A549 treated with AZD9567 at 1 μM for 4 hours (cell line): ENCODE data around the gene IFNL2. TPM values are rescaled to one million over a fixed set of nuclear protein-coding genes. Genes with fewer than 3 reads are reported as not detected.

Experiments
- total RNA-seq: library from RNA; stranded (reverse); fragments of 200-300 nt; extraction: Qiagen RNA extraction; gene quantifications from 5 replicates; pipeline ENCODE4 v1.2.3, GENCODE V29; 2022; ENCODE audit not compliant: insufficient read depth

Gene IFNL2
- total RNA-seq = not detected in 5 replicates

GRCh38 chr19:39268085-39268484 is at the start of gene IFNL2:
Gene IFNL2 (plus strand): TSS chr19:39268396. CDS start chr19:39268569, 173 bp downstream.

GRCh38 chr19:39244410-39245100 is 23.6 kb upstream of the IFNL2 start, which contains the start of gene IFNL3:
Gene IFNL3 (minus strand): TSS chr19:39245006. CDS start chr19:39244967, 39 bp downstream.

DNA sequence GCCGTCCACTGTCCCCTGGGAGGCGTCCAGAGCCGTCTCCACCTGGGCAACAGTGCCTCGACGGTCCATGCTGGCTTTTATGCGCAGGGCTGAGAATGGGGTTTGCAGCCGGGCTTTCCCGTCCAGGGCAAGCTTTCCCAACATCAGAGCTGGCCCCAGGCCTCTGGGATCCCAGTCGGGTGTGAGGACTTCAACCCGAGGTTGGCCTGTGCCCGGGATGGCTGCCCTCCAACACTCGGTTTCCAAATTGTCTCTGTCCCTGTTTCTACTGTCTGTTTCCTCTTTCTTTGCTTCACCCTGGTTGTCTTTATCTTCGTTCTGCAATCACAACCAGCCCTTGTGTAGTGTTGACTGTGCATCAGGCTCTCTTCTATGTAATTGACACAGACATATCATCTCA is 19.4 kb upstream of the IFNL2 start, which contains the start of gene IFNL4:
TSS of gene IFNL4 (minus strand) at position 51 of the 400 bp plus-strand sequence.

DNA sequence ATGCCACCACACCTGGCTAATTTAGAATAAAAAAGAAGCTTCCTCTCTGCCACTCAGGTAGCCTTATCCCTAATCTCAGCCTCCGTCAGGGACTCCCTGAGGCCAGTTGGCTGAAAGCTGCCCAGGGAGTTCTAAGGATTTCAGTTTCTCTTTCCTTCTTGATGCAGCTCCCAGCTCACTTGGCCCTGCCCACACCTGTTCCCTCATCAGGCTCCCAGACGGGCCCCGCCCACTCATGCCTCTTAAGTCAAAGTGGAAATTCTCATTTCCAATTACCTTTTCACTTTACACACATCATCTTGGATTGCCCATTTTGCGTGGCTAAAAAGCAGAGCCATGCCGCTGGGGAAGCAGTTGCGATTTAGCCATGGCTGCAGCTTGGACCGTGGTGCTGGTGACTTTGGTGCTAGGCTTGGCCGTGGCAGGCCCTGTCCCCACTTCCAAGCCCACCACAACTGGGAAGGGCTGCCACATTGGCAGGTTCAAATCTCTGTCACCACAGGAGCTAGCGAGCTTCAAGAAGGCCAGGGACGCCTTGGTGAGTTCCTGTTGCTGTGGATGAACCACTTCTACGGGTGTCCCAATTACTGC is 28.0 kb downstream of the IFNL2 start, which contains the start of gene IFNL1:
TSS of gene IFNL1 (plus strand) at position 353 of the 591 bp plus-strand sequence. CDS start at position 368, 15 bp downstream.

Other genes starting within 250 kb of the IFNL2 start
- gene FBXO27, start 235.8 kb upstream of the IFNL2 start, total RNA-seq = 3.0 to 6.9 TPM (median 3.8 TPM) in 5 replicates
- 0.03 to 0.07 TPM (median 0.05 TPM) in 3 of 5 replicates, not detected in the others for gene ACP7, start 184.0 kb upstream of the IFNL2 start, total RNA-seq
- 88.0 to 108 TPM (median 104 TPM) in 5 replicates for gene PAK4, start 142.6 kb upstream of the IFNL2 start, total RNA-seq
- 1.3 to 2.1 TPM (median 1.4 TPM) in 5 replicates for gene NCCRP1, start 71.4 kb upstream of the IFNL2 start, total RNA-seq
- not detected in 5 replicates for gene SYCN, start 64.1 kb upstream of the IFNL2 start, total RNA-seq
- gene IFNL3, start 23.4 kb upstream of the IFNL2 start, total RNA-seq = not detected in 5 replicates
- 0.06 TPM in 1 of 5 replicates, not detected in the others for gene IFNL4, start 19.5 kb upstream of the IFNL2 start, total RNA-seq
- gene IFNL1, start 28.0 kb downstream of the IFNL2 start, total RNA-seq = 0.13 to 0.16 TPM in 2 of 5 replicates, not detected in the others
- gene LRFN1, start 52.5 kb downstream of the IFNL2 start, total RNA-seq = 5.9 to 10.7 TPM (median 8.9 TPM) in 5 replicates
- 0.45 to 0.82 TPM (median 0.62 TPM) in 3 of 5 replicates, not detected in the others for gene GMFG, start 67.6 kb downstream of the IFNL2 start, total RNA-seq
- gene SAMD4B, start 74.0 kb downstream of the IFNL2 start, total RNA-seq = 115 to 174 TPM (median 166 TPM) in 5 replicates
- gene PAF1, start 122.7 kb downstream of the IFNL2 start, total RNA-seq = 72.0 to 80.3 TPM (median 72.6 TPM) in 5 replicates
- gene MED29, start 123.0 kb downstream of the IFNL2 start, total RNA-seq = 73.8 to 80.0 TPM (median 75.8 TPM) in 5 replicates
- gene ZFP36, start 138.5 kb downstream of the IFNL2 start, total RNA-seq = 166 to 245 TPM (median 209 TPM) in 5 replicates
- gene PLEKHG2, start 144.3 kb downstream of the IFNL2 start, total RNA-seq = 49.0 to 86.4 TPM (median 78.5 TPM) in 5 replicates
- gene RPS16, start 167.6 kb downstream of the IFNL2 start, total RNA-seq = 5,938 to 7,845 TPM (median 7,337 TPM) in 5 replicates
- gene SUPT5H, start 177.2 kb downstream of the IFNL2 start, total RNA-seq = 143 to 205 TPM (median 186 TPM) in 5 replicates
- 179 to 235 TPM (median 217 TPM) in 5 replicates for gene TIMM50, start 212.4 kb downstream of the IFNL2 start, total RNA-seq
- 3.6 to 11.6 TPM (median 10.2 TPM) in 5 replicates for gene DLL3, start 230.6 kb downstream of the IFNL2 start, total RNA-seq
- gene SELENOV, start 246.7 kb downstream of the IFNL2 start, total RNA-seq = not detected in 5 replicates